IMR-90 (cell line): ENCODE data around the gene ZNF646. TPM values are rescaled to one million over a fixed set of nuclear protein-coding genes. Genes with fewer than 3 reads are reported as not detected.

Experiments used
- ATAC-seq: fragments of 200-7000 bp; cut with Tn5 transposase; 2 replicates; pipeline ENCODE4 v1.9.1; 2020; ENCODE audit warnings: low read depth, mild to moderate bottlenecking, moderate library complexity
- BruUV-seq: library from RNA; stranded (reverse); fragments of 400-500 nt; replicated peaks from 2 replicates; lab custom pipeline; 2021; lab: Mats Ljungman, UMichigan
- CTCF ChIA-PET: fragments of 300-600 bp; formaldehyde crosslinking; extraction: SDS; loops from one replicate; lab custom pipeline; 2021; ENCODE audit warnings: antibody characterized with exemption; lab: Yijun Ruan, JAX
- POLR2A ChIA-PET: fragments of 300-600 bp; sonication (Branson Sonifier 250); formaldehyde crosslinking; loops from one replicate; lab custom pipeline; 2022; ENCODE audit warnings: antibody characterized with exemption; ENCODE audit not compliant: unreplicated experiment; lab: Charles Lee
- DNase-seq: peaks from one replicate; pipeline ENCODE4 v3.0.0; 2013
- H2AFZ ChIP-seq: replicated peaks from 2 replicates; pipeline ENCODE3; 2013; ENCODE audit warnings: low read length, mild to moderate bottlenecking; ENCODE audit not compliant: poor library complexity
- H2AK5ac ChIP-seq: 2 replicates; pipeline ENCODE4 v1.6.1; 2013; ENCODE audit warnings: low read depth, low read length, inconsistent platforms
- H2AK9ac ChIP-seq: replicated peaks from 2 replicates; pipeline ENCODE3; 2013; ENCODE audit warnings: mild to moderate bottlenecking, low read depth, low read length, moderate library complexity; ENCODE audit not compliant: poor library complexity
- H2BK120ac ChIP-seq: 2 replicates; pipeline ENCODE4 v1.6.1; 2013; ENCODE audit warnings: low read depth, low read length, inconsistent platforms
- H2BK15ac ChIP-seq: 3 replicates; pipeline ENCODE4 v1.6.1; 2013; ENCODE audit warnings: low read depth, low read length, inconsistent platforms
- H2BK20ac ChIP-seq: 2 replicates; pipeline ENCODE4 v1.6.1; 2013; ENCODE audit warnings: low read depth, mild to moderate bottlenecking, inconsistent platforms, low read length, moderate library complexity
- H2BK5ac ChIP-seq: 2 replicates; pipeline ENCODE4 v1.6.1; 2013; ENCODE audit warnings: mild to moderate bottlenecking, low read depth, low read length, inconsistent platforms; ENCODE audit not compliant: poor library complexity, severe bottlenecking
- H3K14ac ChIP-seq: replicated peaks from 2 replicates; pipeline ENCODE4 v1.6.1; 2013; ENCODE audit warnings: low read depth, low read length, inconsistent platforms
- H3K18ac ChIP-seq: 2 replicates; pipeline ENCODE4 v1.6.1; 2013; ENCODE audit warnings: low read depth, low read length, control low read depth
- H3K23ac ChIP-seq: 2 replicates; pipeline ENCODE4 v1.6.1; 2013; ENCODE audit warnings: low read depth, low read length, inconsistent platforms
- H3K27ac ChIP-seq: 2 replicates; pipeline ENCODE4 v1.5.1; 2013; ENCODE audit warnings: mild to moderate bottlenecking, control low read depth, low read length; ENCODE audit not compliant: insufficient read depth
- H3K27me3 ChIP-seq: 2 replicates; pipeline ENCODE4 v1.6.1; 2013; ENCODE audit warnings: low read length; ENCODE audit not compliant: control insufficient read depth, insufficient read depth
- H3K36me3 ChIP-seq: 2 replicates; pipeline ENCODE4 v1.6.1; 2013; ENCODE audit warnings: low read length, mixed read lengths; ENCODE audit not compliant: control insufficient read depth, insufficient read depth
- H3K4ac ChIP-seq: 2 replicates; pipeline ENCODE4 v1.6.1; 2013; ENCODE audit warnings: low read depth, low read length, inconsistent platforms
- H3K4me1 ChIP-seq: 2 replicates; pipeline ENCODE4 v1.6.1; 2013; ENCODE audit warnings: low read length, mixed read lengths; ENCODE audit not compliant: control insufficient read depth, insufficient read depth
- H3K4me2 ChIP-seq: 2 replicates; pipeline ENCODE4 v1.6.1; 2013; ENCODE audit warnings: low read depth, mild to moderate bottlenecking, control low read depth, low read length, moderate library complexity
- H3K4me3 ChIP-seq: 2 replicates; pipeline ENCODE4 v1.5.1; 2013; ENCODE audit warnings: low read depth, mild to moderate bottlenecking, control low read depth, low read length, moderate library complexity; ENCODE audit not compliant: insufficient read depth
- H3K56ac ChIP-seq: 2 replicates; pipeline ENCODE4 v1.6.1; 2013; ENCODE audit warnings: low read length, inconsistent platforms; ENCODE audit not compliant: insufficient read depth; ENCODE audit errors: extremely low read depth
- H3K79me1 ChIP-seq, 2 experiments: 2 replicates each; pipeline ENCODE4 v1.6.1; 2013; ENCODE audit warnings: low read length in 2 of 2, inconsistent platforms in 1 of 2, low read depth in 1 of 2
- H3K9ac ChIP-seq: 2 replicates; pipeline ENCODE4 v1.6.1; 2013; ENCODE audit warnings: low read depth, low read length, control low read depth
- H3K9me1 ChIP-seq: 2 replicates; pipeline ENCODE4 v1.6.1; 2013; ENCODE audit warnings: low read length, inconsistent platforms; ENCODE audit not compliant: insufficient read depth
- H3K9me3 ChIP-seq: 2 replicates; pipeline ENCODE4 v1.6.1; 2013; ENCODE audit warnings: low read length; ENCODE audit not compliant: control insufficient read depth, insufficient read depth
- H4K20me1 ChIP-seq: 2 replicates; pipeline ENCODE4 v1.6.1; 2013; ENCODE audit warnings: low read length, inconsistent platforms; ENCODE audit not compliant: insufficient read depth
- H4K5ac ChIP-seq: 2 replicates; pipeline ENCODE4 v1.6.1; 2013; ENCODE audit warnings: mild to moderate bottlenecking, low read depth, low read length, control low read depth
- H4K8ac ChIP-seq, 2 experiments: 2 replicates each; pipeline ENCODE4 v1.6.1; 2013; ENCODE audit warnings: low read depth in 2 of 2, low read length in 2 of 2, control low read depth in 1 of 2, inconsistent platforms in 1 of 2
- H4K91ac ChIP-seq: 2 replicates; pipeline ENCODE4 v1.6.1; 2013; ENCODE audit warnings: low read depth, low read length, inconsistent platforms; ENCODE audit not compliant: insufficient read depth
- MAZ ChIP-seq: IDR thresholded peaks from 2 replicates; pipeline ENCODE4 v1.6.1; 2012; ENCODE audit warnings: low read depth, mild to moderate bottlenecking, low read length, improper control_type of control experiment, moderate library complexity, borderline replicate concordance
- MXI1 ChIP-seq: IDR thresholded peaks from 2 replicates; pipeline ENCODE4 v1.6.1; 2012; ENCODE audit warnings: low read depth, mild to moderate bottlenecking, low read length, moderate library complexity, borderline replicate concordance
- POLR2A ChIP-seq: IDR thresholded peaks from 2 replicates; pipeline ENCODE4 v1.6.1; 2012; ENCODE audit warnings: mild to moderate bottlenecking, low read depth, low read length
- RAD21 ChIP-seq: IDR thresholded peaks from 2 replicates; pipeline ENCODE4 v1.6.1; 2012; ENCODE audit warnings: low read length, improper control_type of control experiment
- SMC3 ChIP-seq: fragments of 150-350 bp; IDR thresholded peaks from 2 replicates; pipeline ENCODE4 v1.6.1; 2016; ENCODE audit warnings: low read depth, mild to moderate bottlenecking, antibody characterized with exemption, low read length, moderate library complexity
- WGBS, 2 experiments: methylation state at CpG; one replicate each; pipeline versions ENCODE4 v1.1.5 to v1.1.7; 2013; ENCODE audit warnings: missing lambda C conversion rate in 2 of 2; ENCODE audit not compliant: insufficient read length in 1 of 2; ENCODE audit errors: extremely low coverage in 2 of 2; 5-methylcytosine and 5-hydroxymethylcytosine counted together
- dilution Hi-C: fragments of 300-500 bp; cut with HindIII; formaldehyde crosslinking; loops from one replicate; pipeline ENCODE4 v1.14.3; 2018; ENCODE audit warnings: low sequenced_read_pairs; ENCODE audit not compliant: unreplicated experiment
- in situ Hi-C: fragments of 300-500 bp; cut with MboI; formaldehyde crosslinking; loops from 3 replicates; pipeline ENCODE4 v1.14.3; 2019; ENCODE audit warnings: low sequenced_read_pairs, inconsistent platforms, mixed read lengths
- intact Hi-C: fragments of 100-400 bp; cut with micrococcal nuclease; formaldehyde crosslinking; loops from 2 replicates; pipeline ENCODE4 v1.10.0; 2022
- polyA plus RNA-seq, 3 experiments: library from polyadenylated mRNA; depleted of rRNA; stranded (reverse); fragments of >200 nt; gene quantifications; 2 replicates each; pipeline ENCODE4 v1.2.3, GENCODE V29; 2012; ENCODE audit warnings: low replicate concordance in 1 of 3
- total RNA-seq: library from RNA; depleted of rRNA; stranded (reverse); fragments of >200 nt; gene quantifications from 2 replicates; pipeline ENCODE4 v1.2.3, GENCODE V29; 2012

ZNF646 gene
- total and polyA plus RNA-seq, 2 of the 4 experiments (the other 2 are of a cell fraction), result 4.9 to 6.8 TPM

- Histone ChIP-seq H3K4me2 (peak overlapping the region; percentile 78), H2BK120ac (no peak overlapping the region), H3K36me3 (peaks cover 17% of the 10 kb centered on the region), H3K23ac (peak overlapping the region; percentile 50; the same call in 1 of the 2 replicates), H3K9ac (peak overlapping the region; percentile 74), H4K5ac (peak overlapping the region; percentile 19; the same call in 1 of the 2 replicates), H3K9me3 (no peaks in the 10 kb centered on the region), H2BK5ac (peak overlapping the region; percentile 70), H2AK9ac (peak overlapping the region; percentile 99), H2AFZ (peak overlapping the region; percentile 99), H3K27me3 (no peaks in the 10 kb centered on the region), H3K4me1 (peaks cover 7% of the 10 kb centered on the region), H3K27ac (peak overlapping the region; percentile 53), H3K9me1 (peaks cover 12% of the 10 kb centered on the region; the same call in 1 of the 2 replicates), H2BK15ac (no peak overlapping the region), H3K79me1 (peaks cover 21 to 38% of the 10 kb centered on the region in 2 experiments), H3K4ac (peak overlapping the region; percentile 81), H4K91ac (peak overlapping the region; percentile 59), H2AK5ac (peak overlapping the region; percentile 83), H3K4me3 (peak overlapping the region; percentile 58), H4K20me1 (peaks cover 7% of the 10 kb centered on the region), H3K56ac (peak overlapping the region; percentile 59), H2BK20ac (no peak overlapping the region), H3K18ac (no peak overlapping the region), H4K8ac (peak overlapping the region in 1 of 2 experiments; percentile 73; a peak in 1 of 4 replicates), H3K14ac (peak overlapping the region; percentile 69)
- POLR2A ChIA-PET, result no interaction called here
- DNase-seq, result peak; percentile 70
- TSS peak; percentile 95 for BruUV-seq
- intact Hi-C loops (loop anchor here (1.0 to 5.0 kb wide), 5 partner anchors 35 to 409 kb away; partner anchors contain the start of genes HSD3B7 and VKORC1), in situ Hi-C loops (no loop called here), dilution Hi-C loops (no loop called here)
- peak; percentile 75 for ATAC-seq
- CTCF ChIA-PET, result no interaction called here
- WGBS, 2 experiments, result 0% methylated on average over 12 of the region's 47 CpGs; no CpG with 5 or more reads in 1 of the 2 experiments
- TF ChIP-seq MAZ (peak; percentile 20; the same call in 1 of the 2 replicates), MXI1 (peak; percentile 70; the same call in 1 of the 2 replicates), RAD21 (no peak), SMC3 (no peak), POLR2A (peak; percentile 77)
These were observed 40.3 kb upstream of the ZNF646 start for GRCh38 chr16:31033709-31034492.
